Adipose tissue (tissue), 3 donors: Measurements from ENCODE around the gene ARSB. TPM values are rescaled to one million over a fixed set of nuclear protein-coding genes. Genes with fewer than 3 reads are reported as not detected.

Source experiments
- H3K27ac ChIP-seq: one replicate; pipeline ENCODE4 v1.5.1; 2013; ENCODE audit warnings: low read depth, low read length
- WGBS, 3 donors: extraction: QIAGEN DNeasy Blood & Tissue Kit; methylation state at CpG; one replicate each; pipeline ENCODE4 v1.1.7; 2013; 5-methylcytosine and 5-hydroxymethylcytosine counted together
- polyA plus RNA-seq, 3 donors: library from polyadenylated mRNA; stranded (reverse); fragments of 200-250 nt; gene quantifications; one replicate each; pipeline ENCODE4 v1.2.3, GENCODE V29; 2013
- donor health status: healthy with polysubstance abuse.
- donor health status: Bipolar disorder and iron deficiency.
- donor health status: healthy.

ARSB gene
- polyA plus RNA-seq, 3 donors, result 1.8 to 4.1 (median 3.9) TPM

DNA sequence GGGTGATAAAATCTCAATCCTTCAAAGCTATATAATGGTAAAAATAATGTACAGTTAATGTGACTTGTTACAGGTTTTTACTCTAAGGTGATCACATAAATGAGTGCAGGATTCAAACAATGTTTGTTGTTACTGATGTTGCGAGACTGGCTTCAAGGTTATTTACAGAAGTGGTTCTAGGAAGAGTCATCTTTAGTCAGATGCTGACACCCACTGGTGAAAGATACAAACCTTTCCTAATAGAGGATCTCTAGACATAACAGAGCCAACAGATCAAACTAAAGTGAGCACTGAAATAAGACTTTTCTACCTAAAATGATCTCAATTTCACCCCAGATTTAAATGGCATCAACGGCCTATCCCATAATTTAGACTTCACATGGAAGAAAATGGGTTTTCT lies 20.2 kb downstream of the ARSB start:
- no peak overlapping the region for H3K27ac ChIP-seq
- 57 to 72% (median 62%) methylated on average over 2 of the region's 2 CpGs for WGBS, 3 donors

DNA sequence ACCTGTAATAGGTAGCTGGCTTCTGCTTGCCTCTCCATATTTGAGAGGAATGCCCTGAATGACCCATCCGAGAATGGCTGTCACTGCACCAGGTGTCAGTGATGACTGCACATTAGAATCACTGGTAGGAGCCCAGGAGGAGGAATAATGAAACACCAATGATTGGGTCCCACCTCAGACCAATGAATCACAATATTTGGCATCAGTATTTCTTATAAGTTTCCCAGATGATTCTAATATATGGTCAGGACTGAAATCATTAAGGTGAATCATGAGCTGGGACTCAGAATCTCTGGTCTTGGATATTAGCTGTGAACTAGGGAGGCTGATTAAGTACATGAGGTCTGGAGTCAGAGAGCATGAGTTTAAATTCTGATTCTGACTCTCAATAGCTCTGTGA lies 23.4 kb downstream of the ARSB start:
- 86 to 100% (median 94%) methylated on average over 1 of the region's 1 CpG for WGBS, 3 donors
- H3K27ac ChIP-seq, result no peak overlapping the region

DNA sequence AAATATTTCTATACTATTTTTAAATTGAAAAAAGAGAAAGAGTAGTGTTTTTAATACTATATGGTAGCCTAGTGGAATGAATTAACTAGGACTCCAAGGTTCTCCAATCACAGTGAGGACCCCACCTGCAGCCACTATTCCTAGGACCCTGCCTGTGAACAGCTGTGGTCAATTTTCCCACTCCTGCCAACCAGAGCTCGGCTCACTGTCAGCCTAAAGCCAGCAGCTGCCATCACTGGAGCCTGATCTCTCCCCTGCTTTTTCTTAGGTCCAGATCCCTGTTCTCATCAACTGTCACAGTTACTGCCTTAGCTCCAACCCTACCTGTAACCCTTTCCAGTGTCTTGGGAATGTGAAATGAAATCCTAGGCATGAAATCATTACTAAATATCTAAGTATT lies 25.3 kb downstream of the ARSB start:
- 88 to 89% (median 89%) methylated on average over 1 of the region's 1 CpG for WGBS, 3 donors
- H3K27ac ChIP-seq, result no peak overlapping the region

DNA sequence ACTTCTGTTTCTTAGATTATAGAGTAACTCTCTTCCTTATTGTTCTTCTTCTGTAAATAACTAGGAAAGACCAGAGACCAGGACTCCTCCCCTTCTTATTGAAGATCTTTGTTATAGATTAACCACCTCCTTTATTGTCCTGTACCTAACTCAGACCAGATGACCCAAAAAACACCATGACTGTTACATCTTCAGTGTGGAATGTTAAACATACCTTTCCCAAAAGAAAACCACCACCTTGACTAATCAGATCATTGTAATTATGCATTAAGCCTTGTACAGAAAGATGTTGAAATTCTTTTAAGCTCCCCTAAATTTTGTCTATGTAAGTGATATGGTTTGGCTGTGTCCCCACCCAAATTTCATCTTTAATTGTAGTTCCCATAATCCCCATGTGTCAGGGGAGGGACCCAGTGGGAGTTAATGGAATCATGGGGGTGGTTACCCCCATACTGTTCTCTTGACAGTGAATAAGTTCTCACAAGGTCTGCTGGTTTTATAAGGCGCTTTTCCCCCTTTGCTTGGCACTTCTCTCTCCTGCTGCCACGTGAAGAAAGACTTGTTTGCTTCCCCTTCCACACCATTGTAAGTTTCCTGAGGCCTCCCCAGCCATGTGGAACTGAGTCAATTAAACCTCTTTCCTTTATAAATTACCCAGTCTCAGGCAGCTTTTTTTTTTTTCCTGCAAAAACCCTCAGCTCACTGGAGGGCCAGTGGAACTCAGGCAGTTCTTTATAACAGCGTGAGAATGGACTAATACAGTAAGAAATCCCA lies 26.3 kb downstream of the ARSB start:
- WGBS, 3 donors, result 40 to 74% (median 51%) methylated on average over 3 of the region's 3 CpGs
- no peak overlapping the region for H3K27ac ChIP-seq

DNA sequence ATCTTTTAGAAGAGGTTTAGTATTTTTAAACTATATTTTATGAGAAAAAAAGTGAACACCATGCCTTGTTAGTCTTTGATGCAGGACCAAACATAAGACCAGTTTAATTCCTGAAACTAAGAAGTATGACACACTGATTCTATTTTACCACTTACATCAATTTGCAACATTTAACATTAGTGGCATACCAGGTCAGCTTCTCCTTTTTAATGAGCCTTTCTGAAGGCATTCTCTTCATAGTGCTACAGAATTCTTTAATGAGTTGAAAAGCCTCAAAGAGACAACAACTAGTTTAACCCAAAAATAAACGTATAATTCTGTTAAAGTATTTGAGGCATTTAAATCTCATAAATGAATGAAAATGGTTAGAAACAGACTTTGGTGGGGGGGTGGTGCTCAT lies 28.2 kb downstream of the ARSB start:
- no peak overlapping the region for H3K27ac ChIP-seq
- whole genome bisulfite sequencing, 3 donors, result 82 to 95% (median 92%) methylated on average over 1 of the region's 1 CpG

DNA sequence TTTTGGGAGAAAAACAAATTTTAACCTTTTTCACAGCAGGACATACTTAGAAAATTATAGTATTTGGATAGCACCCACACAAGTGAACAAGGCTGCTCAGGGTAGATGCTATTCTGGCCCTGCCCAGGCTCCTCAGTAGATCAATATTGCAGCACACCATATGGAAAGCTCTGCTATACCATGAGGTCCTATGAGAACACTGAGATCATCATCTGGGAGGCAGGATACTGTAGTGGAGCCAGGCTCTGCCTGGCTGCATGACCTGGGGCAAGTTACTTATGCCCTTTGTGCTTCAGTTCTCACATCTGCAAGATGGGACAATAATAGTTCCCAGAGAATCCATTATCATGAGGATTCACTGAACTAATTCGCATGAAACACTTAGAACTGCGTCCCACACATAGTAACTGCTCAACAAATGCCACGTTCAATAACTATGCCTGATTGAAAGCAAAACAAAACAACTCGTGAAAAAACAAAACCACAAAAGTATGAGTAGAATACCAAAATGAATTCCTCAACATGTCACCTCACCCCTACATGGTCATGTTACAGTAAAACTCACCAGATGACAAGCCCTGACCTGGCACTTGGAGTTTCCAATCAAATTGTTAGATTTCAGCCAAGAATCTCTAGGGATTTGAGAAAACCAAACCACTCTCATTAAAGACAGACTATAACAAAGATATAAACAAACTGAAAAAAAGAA lies 31.9 kb downstream of the ARSB start:
- no peak overlapping the region for H3K27ac ChIP-seq
- 89 to 94% (median 92%) methylated on average over 4 of the region's 4 CpGs for WGBS, 3 donors

DNA sequence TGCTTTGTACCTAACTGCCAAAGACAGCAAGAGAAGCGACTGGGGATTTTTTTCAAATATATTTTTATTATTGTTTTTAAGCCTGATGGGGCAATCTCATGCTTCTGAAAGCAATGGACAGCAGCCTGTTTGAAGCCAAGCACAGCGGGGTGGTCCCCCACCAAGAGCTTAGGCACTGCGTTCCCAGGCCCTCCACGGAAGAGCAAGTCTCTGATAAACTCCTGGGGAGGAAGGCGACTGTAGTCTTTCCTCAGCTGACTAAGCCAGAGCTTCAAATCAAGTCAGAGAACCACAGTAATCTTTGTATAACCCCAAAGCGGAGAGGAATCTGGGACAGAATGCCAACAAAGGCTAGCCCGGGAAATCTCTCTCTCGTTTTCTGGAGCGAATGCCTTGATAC lies 54.4 kb downstream of the ARSB start:
- WGBS, 3 donors, result 72 to 92% (median 87%) methylated on average over 9 of the region's 9 CpGs
- H3K27ac ChIP-seq, result no peak overlapping the region

DNA sequence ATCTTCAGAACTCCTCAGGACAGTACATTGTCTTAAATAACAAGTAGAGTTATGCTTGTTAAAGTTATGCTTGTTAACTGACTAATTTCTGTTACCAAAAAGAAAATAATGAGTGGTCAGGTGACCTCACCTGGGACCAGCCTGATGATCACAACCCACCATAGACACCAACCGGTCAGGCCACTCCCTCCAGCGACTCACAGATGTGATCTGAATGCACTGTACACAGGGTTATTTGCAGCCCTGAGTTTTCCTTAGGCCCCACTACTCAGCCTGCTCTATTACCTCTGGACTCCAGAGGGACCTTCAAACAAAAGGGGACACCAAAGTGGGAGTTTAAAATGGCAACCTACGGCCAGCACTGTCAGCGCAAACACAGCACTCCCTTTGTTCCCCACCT lies 55.3 kb downstream of the ARSB start:
- 82 to 97% (median 90%) methylated on average over 4 of the region's 4 CpGs for WGBS, 3 donors

DNA sequence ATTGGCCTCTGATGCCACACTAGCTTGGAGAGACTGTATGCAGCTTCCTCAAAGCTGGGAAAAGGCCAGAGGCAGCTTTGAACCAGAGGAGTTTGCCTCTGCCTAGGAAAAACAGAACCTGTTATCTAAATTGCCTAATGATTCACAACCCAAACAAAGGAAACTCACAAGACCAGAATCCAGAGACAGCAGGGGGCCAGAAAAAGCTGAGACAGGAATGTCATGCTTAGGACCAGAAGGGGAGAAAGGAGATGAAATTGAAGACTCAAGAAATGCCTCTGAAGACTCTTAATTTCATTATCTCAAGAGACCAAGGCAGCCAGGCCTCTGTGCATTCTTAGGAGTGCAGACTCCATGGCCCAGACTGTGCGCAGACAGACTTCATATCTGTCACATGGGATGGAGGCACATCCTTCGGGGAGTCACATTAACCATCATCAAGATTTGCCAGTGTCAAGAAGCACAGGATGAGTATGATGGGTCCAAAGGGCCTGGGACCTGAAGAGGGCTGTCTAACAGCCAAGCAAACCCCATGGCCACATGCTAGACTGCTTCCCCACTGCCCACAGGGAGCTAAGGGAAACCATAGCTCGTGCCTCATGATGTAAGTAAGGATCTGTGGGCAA lies 57.3 kb downstream of the ARSB start:
- no peak overlapping the region for H3K27ac ChIP-seq
- WGBS, 3 donors, result 92 to 98% (median 96%) methylated on average over 3 of the region's 3 CpGs

More for the DNA sequence above, 55.3 kb downstream of the ARSB start:
- H3K27ac ChIP-seq, result no peak overlapping the region

DNA sequence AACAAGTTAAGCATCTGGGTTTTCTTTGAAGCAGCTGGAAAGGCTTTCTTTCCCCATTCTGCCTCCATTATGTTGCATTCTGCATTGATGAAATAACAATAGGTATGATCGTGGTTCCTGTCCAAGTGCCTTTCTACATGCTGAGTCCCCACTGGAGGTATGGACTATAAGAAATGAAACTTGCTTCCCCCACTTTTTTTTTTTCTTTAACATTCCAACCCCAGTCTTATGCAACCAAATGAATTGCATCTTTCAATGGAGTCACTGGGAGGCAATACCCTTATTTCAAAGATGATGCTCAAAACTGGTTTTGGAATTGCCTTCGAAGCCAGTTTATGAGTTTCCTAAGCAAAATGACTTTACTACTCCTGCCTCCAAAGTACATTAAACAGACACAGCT lies 58.9 kb downstream of the ARSB start:
- 92 to 98% (median 93%) methylated on average over 2 of the region's 2 CpGs for WGBS, 3 donors
- no peak overlapping the region for H3K27ac ChIP-seq

DNA sequence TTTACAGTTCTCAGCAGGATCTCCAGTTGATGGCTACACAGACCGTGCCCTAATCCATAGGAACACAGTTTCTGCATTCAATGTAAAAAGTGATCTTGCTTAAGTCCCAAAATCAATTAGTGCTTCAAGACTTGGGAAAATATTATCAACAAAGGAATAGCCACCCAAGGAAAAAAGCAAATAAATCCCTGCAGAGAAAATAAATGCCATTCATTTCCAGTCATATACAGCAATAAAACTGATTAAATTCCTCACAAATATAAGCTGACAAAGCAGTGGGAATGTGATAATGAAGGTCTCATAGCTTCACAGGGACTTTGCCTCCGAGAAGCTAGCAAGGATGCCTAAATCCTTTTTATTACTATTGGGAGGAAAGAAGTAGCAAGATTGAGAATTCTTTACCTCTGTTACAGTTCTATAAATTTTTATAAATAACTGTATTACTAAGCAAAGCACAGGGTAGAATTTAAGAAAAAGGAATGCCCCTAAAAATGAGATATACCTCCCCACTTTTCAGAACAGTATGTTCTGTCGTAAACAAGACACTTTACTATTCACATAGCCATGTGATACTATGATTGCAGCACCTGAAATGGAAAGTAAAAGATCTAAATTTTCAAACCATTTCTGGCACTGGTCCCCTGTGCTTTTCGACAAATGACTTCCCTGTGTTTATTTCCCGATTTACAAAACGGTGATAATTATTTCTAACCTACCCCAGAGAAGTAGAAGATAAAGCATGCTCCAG lies 59.8 kb downstream of the ARSB start:
- 48 to 91% (median 75%) methylated on average over 6 of the region's 6 CpGs for whole genome bisulfite sequencing, 3 donors
- H3K27ac ChIP-seq, result no peak overlapping the region

DNA sequence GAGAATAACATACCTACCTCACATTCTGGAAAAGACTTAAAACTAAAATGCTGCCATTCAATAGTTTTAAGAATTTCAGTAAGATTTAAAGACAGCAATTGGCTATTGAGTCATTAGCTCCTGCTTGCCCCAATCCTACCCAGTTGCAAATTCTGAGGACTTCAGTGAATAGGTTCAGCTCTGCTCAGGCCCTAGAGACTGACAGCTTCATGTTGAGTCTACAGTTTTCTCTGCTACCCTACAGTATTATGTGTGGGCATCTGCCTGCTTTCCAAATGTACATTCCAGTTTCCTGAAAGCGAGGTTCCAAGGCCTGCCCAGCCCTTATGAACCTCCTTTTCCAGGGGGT lies 61.5 kb downstream of the ARSB start:
- no peak overlapping the region for H3K27ac ChIP-seq
- 96 to 98% (median 96%) methylated on average over 1 of the region's 1 CpG for WGBS, 3 donors

DNA sequence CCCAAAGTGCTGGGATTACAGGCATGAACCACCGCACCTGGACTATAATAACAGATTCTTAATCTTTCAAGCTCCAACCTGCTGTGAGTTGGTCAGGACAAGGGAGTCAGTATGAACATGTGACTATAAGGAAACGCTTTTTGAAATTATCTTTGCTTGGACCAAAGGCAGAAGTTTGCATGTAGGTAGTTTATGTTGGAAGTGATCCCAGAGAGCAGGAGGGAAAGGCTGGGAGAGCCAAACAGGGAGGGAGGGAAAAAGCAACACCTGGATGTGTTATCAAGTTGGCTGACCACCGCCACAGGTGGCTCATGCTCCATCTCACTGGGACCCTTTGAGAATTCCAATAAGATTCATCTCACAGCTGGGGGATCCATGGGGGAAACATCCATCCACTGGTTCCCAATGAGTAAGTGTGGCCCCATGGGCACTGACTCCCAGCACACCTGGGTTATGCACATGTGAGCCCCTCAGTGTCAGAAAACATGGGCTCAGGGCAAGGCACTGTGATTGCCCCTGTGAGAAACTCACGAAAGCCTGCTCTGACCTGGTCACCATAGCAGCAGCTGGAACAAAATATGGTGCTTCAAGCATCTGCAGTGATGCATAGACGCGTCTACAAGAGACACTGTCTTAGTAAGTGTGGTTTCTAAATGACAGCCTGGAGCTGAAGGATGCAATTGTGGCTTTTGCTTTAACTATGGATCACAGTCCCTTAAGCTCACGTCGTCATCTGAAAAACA lies 62.1 kb downstream of the ARSB start:
- 78 to 93% (median 93%) methylated on average over 8 of the region's 8 CpGs for WGBS, 3 donors

DNA sequence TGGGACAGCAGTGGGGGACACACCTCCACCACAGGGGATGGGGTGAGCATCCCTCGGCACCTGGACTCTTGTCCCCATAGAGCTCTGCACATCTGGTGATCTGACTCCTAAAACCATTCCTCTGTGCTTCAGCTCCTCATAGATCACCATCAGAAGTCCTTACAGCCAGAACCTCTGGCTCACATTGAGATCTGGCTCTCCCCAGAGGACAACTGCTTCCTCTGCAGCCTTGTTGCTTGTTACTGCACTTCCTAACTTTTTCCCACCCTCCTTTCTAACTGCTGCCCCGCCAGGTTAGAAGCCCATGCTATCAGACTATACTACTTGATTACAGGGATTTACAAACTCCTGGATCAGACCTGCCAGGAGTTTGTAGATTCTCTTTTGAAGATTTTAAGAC lies 64.5 kb downstream of the ARSB start:
- WGBS, 3 donors, result 80 to 85% (median 81%) methylated on average over 2 of the region's 2 CpGs
- no peak overlapping the region for H3K27ac ChIP-seq

More for the DNA sequence above, 62.1 kb downstream of the ARSB start:
- no peak overlapping the region for H3K27ac ChIP-seq

DNA sequence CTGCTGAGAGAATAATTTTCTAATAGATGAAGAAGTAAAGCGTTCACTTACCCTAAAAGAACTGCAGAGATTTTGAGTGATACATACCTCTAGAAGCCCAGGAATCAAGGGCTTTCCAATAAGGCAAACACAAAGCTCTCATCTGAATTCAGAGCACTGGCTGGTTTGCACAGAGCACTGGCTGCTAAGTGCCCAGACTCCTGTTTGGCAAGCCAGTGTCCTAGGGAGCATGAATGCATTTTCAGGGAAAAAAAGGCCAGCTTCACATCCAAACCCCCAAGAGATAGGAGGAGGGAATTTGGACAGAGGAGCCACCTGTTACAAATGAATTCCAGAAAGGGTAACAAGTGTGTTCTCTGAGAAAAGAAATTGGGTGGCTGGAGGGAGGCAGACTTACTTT lies 65.3 kb downstream of the ARSB start:
- 96 to 100% (median 98%) methylated on average over 1 of the region's 1 CpG for WGBS, 3 donors
- no peak overlapping the region for H3K27ac ChIP-seq

DNA sequence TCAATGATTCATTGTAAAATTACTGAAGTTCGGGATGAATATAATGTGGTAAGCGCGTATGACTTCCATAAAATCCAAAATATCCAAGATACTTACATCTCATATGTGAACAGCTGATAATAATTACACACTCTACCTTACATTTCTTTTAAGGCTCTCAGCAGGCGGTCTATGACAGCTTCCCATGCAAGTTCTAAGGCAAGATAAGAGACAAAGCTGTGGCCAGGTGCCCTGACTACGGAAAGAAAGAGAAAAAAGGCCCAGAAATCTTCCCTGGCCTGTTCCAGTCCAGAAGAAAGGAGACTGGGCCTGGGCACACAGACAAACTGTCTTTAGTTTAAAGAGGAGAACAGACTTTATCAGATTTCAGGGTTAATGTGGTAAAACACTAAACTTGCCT lies 69.1 kb downstream of the ARSB start:
- H3K27ac ChIP-seq, result no peak overlapping the region
- 43 to 77% (median 73%) methylated on average over 5 of the region's 5 CpGs for WGBS, 3 donors

DNA sequence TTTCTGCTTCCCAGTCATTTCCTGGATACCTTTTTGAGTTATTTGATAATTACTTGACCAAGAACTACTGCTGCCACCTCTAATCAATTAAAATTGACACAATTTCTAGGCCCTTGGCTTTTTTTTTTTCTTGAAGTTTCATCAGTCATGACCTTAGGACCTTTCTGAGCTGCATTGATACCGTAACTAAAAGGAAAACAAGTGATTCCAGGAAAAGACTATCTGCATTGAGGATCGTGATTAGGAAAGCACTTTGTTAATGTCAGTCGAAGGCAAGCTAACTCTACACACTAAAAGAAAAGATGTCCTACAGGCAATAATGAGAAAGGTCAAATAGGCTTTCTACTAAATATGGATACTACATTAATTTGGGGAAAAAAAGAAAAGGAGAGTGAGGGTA lies 69.9 kb downstream of the ARSB start:
- no peak overlapping the region for H3K27ac ChIP-seq
- 46 to 77% (median 77%) methylated on average over 3 of the region's 3 CpGs for WGBS, 3 donors

DNA sequence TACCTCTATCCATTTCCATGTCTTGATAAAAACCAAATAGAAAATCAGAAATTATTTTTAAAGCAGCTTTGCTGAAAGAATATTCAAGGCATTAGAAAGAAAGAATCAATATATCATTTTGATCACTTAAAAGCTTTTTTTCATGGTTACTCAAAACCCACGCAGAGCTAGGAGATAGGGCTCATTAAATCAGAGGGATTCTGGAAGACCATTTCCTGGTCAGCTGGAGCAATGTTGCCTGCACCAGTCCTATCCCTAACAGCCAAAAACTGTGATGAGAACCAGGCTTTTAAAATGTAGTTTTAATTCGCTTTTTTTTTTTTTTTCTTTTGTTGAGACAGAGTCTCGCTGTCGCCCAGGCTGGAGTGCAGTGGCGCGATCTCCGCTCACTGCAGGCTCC lies 72.3 kb downstream of the ARSB start:
- WGBS, 3 donors, result 78 to 94% (median 79%) methylated on average over 7 of the region's 7 CpGs
- H3K27ac ChIP-seq, result no peak overlapping the region
